ENCODE data around the gene TRAF5.

DNA sequence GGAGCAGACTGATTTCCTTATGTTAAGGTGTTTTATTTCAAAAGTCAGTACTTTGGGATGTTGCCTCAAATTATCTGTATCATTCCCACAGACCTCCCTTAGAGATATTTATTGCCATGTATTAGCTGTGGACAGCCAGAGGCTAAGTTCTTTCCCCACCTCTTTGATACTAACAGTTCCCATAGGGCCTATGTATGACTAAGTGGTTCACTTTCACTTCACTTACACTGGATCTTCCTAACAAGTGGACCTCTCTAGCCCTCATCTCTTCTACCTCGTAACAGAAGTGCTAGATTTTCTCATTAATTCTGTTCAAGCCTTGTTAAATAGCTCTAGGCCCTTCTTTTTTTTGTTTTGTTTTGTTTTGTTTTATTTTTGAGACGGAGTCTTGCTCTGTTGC is 6.2 kb downstream of the TRAF5 start:
- TF ChIP-seq, protein P1, sequence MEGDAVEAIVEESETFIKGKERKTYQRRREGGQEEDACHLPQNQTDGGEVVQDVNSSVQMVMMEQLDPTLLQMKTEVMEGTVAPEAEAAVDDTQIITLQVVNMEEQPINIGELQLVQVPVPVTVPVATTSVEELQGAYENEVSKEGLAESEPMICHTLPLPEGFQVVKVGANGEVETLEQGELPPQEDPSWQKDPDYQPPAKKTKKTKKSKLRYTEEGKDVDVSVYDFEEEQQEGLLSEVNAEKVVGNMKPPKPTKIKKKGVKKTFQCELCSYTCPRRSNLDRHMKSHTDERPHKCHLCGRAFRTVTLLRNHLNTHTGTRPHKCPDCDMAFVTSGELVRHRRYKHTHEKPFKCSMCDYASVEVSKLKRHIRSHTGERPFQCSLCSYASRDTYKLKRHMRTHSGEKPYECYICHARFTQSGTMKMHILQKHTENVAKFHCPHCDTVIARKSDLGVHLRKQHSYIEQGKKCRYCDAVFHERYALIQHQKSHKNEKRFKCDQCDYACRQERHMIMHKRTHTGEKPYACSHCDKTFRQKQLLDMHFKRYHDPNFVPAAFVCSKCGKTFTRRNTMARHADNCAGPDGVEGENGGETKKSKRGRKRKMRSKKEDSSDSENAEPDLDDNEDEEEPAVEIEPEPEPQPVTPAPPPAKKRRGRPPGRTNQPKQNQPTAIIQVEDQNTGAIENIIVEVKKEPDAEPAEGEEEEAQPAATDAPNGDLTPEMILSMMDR (IDR thresholded peaks at IDR 0.05; ENCODE audit: borderline replicate concordance, extremely low read depth, low read length, poor library complexity, severe bottlenecking), result no peak
- TF ChIP-seq EZH2 (IDR thresholded peaks at IDR 0.05; ENCODE audit: borderline replicate concordance, low read depth, low read length, severe bottlenecking), result no peak
